Measurements from ENCODE around the gene ASPG.

DNA sequence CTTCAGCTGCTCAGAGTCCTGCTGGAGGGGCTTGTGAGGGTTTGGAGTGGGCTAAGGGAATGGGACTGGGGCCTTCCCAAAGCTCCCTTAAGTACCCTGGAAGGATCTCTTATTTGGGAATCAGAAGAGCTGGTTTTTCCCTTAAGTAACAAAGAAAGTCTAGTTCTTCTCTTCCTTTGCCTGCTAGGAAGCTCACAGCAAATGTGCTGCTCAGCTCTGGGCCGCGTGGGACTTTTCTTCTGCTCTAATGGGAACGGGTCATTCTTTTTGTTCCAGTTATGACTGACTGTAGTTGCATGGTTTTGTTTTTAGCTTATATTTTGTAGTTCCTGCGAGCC, 58.9 kb downstream of the ASPG start:
- TF ChIP-seq TAF1 (IDR thresholded peaks at IDR 0.05; ENCODE audit: borderline replicate concordance, low read depth, low read length) (no peak), POLR2A (IDR thresholded peaks at IDR 0.05; ENCODE audit: low read depth, low read length) (no peak), POLR2AphosphoS5 (IDR thresholded peaks at IDR 0.05; ENCODE audit: low read depth, low read length) (no peak)
